CD4-positive, alpha-beta T cell (primary cell): Measurements from ENCODE around the gene MBTPS2. TPM values are rescaled to one million over a fixed set of nuclear protein-coding genes. Genes with fewer than 3 reads are reported as not detected.

Experiments
- ATAC-seq: fragments of 200-7000 bp; cut with Tn5 transposase; one replicate; pipeline ENCODE4 v1.10.0; 2022; ENCODE audit warnings: mild to moderate bottlenecking; ENCODE audit not compliant: poor library complexity
- CTCF ChIA-PET: fragments of 350-600 bp; sonication (Branson Sonifier 250); formaldehyde crosslinking; loops from one replicate; lab custom pipeline; 2021; ENCODE audit warnings: antibody characterized with exemption, inconsistent platforms; lab: Charles Lee
- POLR2A ChIA-PET: fragments of 350-600 bp; sonication (Branson Sonifier 250); formaldehyde crosslinking; loops from one replicate; lab custom pipeline; 2021; ENCODE audit warnings: antibody characterized with exemption, inconsistent platforms; lab: Charles Lee
- DNase-seq, 14 experiments: peaks; one replicate each; pipeline ENCODE4 v3.0.0-alpha.2; 2013 to 2020; ENCODE audit warnings: mixed read lengths in 2 of 14
- H3K27ac ChIP-seq, 2 donors: one replicate each; pipeline versions ENCODE4 v1.5.1 to v1.7.0; 2013; ENCODE audit warnings: low read length in 2 of 2, low read depth in 1 of 2, mild to moderate bottlenecking in 1 of 2
- H3K27me3 ChIP-seq, 2 experiments: 1 replicate in 1 of 2; 2 replicates in 1 of 2; pipeline versions ENCODE4 v1.6.1 to v1.7.0; 2013; ENCODE audit warnings: low read length in 2 of 2, control low read depth in 1 of 2, mild to moderate bottlenecking in 1 of 2, moderate library complexity in 1 of 2; ENCODE audit not compliant: insufficient read depth in 2 of 2, control insufficient read depth in 1 of 2
- H3K36me3 ChIP-seq: one replicate; pipeline ENCODE4 v1.6.1; 2013; ENCODE audit warnings: low read length, control low read depth; ENCODE audit not compliant: insufficient read depth
- H3K4me1 ChIP-seq: one replicate; pipeline ENCODE4 v1.6.1; 2013; ENCODE audit warnings: low read length, control low read depth; ENCODE audit not compliant: insufficient read depth
- H3K4me3 ChIP-seq: one replicate; pipeline ENCODE4 v1.5.1; 2013; ENCODE audit warnings: mild to moderate bottlenecking, low read length, moderate library complexity
- H3K9me3 ChIP-seq, 2 experiments: 1 replicate in 1 of 2; 2 replicates in 1 of 2; pipeline versions ENCODE4 v1.6.1 to v1.7.0; 2013; ENCODE audit warnings: low read length in 2 of 2, mild to moderate bottlenecking in 2 of 2, control low read depth in 1 of 2, moderate library complexity in 1 of 2; ENCODE audit not compliant: control insufficient read depth in 1 of 2, insufficient read depth in 1 of 2
- H3K27ac Mint-ChIP-seq: one replicate; pipeline ENCODE4 v1.8.0; 2020; ENCODE audit warnings: mixed read lengths
- H3K27me3 Mint-ChIP-seq: one replicate; pipeline ENCODE4 v1.8.0; 2021; ENCODE audit warnings: mixed read lengths
- H3K36me3 Mint-ChIP-seq: one replicate; pipeline ENCODE4 v1.8.0; 2021; ENCODE audit warnings: low read depth, mixed read lengths
- H3K4me1 Mint-ChIP-seq: one replicate; pipeline ENCODE4 v1.8.0; 2021; ENCODE audit warnings: low read depth, mixed read lengths
- H3K4me3 Mint-ChIP-seq: one replicate; pipeline ENCODE4 v1.8.0; 2020; ENCODE audit warnings: mild to moderate bottlenecking, mixed read lengths
- H3K9me3 Mint-ChIP-seq: one replicate; pipeline ENCODE4 v1.8.0; 2020; ENCODE audit warnings: mixed read lengths
- CTCF ChIP-seq: fragments of 200-600 bp; IDR thresholded peaks from one replicate; pipeline ENCODE4 v1.8.0; 2022; ENCODE audit warnings: antibody characterized with exemption, mild to moderate bottlenecking
- intact Hi-C, 2 experiments: fragments of 100-400 bp; cut with DNase I in 1 of 2; cut with micrococcal nuclease in 1 of 2; formaldehyde crosslinking; loops; one replicate each; pipeline versions ENCODE4 v1.15.1 to v1.9.0; 2023 to 2025; cut with DNase I, micrococcal nuclease
- total RNA-seq, 174 experiments: library from RNA in 2 of 174; stranded (reverse) in 2 of 174; gene quantifications; one replicate each; pipeline ENCODE4 v1.2.3 and lab custom pipeline; 2021 to 2026

The MBTPS2 gene
- total RNA-seq, 2 experiments from 2014 or later: 3.1 to 3.4 TPM

GRCh38 chrX:21926116-21926515 lies 86.7 kb downstream of the MBTPS2 start:
- Histone ChIP-seq H3K36me3 (no peaks in the 10 kb centered on the region), H3K27ac (no peak overlapping the region), H3K4me3 (no peak overlapping the region), H3K27me3 (no peaks in the 10 kb centered on the region), H3K9me3 (no peaks in the 10 kb centered on the region), H3K4me1 (no peaks in the 10 kb centered on the region)
- no peaks in the 10 kb centered on the region for H3K36me3 Mint-ChIP-seq
- H3K27ac Mint-ChIP-seq: no peak overlapping the region
- H3K4me1 Mint-ChIP-seq: peaks cover 14% of the 10 kb centered on the region
- TF ChIP-seq CTCF: no peak
- DNase-seq (no peak), ATAC-seq (no peak)
- POLR2A ChIA-PET: no interaction called here
- no peak overlapping the region for H3K4me3 Mint-ChIP-seq
- no peaks in the 10 kb centered on the region for H3K27me3 Mint-ChIP-seq
- no peaks in the 10 kb centered on the region for H3K9me3 Mint-ChIP-seq
- CTCF ChIA-PET: no interaction called here
- intact Hi-C loops: no loop called here

DNA sequence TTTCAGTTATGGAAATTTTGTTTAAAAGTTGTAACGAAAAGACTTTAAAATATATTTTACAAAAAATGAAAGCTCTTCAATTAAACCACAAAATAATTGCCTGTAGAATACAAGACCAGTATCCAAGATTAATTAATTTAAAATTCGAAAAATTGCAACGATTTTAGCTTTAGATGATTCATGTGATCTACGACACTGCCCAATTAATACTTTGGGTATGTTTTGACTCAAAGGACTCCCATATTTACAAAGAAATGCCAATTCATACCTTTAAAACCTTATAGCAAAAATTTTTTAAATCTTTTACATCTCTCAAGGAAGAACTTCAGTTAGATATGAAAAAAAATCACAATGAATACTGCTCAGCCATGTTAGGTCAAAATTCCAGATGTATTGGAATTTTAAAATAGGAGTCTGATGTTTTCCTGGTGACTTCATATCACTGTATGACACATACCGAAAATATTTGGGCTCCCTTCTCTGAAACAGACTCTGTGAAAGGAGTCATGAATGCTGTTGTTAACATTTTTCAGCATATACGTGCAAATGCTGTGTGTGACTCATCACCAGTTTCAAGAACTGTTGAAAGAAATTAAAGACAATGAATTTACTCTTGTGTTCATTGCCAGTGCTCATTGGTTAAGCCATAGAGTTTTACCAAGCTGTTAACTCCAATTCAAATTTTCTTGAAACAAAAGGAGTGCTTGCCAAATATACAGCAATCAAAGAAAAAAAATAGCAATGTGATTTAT lies 87.3 kb downstream of the MBTPS2 start:
- Mint-ChIP-seq H3K4me3 (no peak overlapping the region), H3K27ac (no peak overlapping the region), H3K36me3 (no peaks in the 10 kb centered on the region), H3K4me1 (peaks cover 14% of the 10 kb centered on the region), H3K9me3 (no peaks in the 10 kb centered on the region), H3K27me3 (no peaks in the 10 kb centered on the region)
- Histone ChIP-seq H3K36me3 (no peaks in the 10 kb centered on the region), H3K9me3 (no peaks in the 10 kb centered on the region), H3K27me3 (no peaks in the 10 kb centered on the region), H3K4me1 (no peaks in the 10 kb centered on the region), H3K4me3 (no peak overlapping the region), H3K27ac (no peak overlapping the region)
- DNase-seq (peak in 2 of 14 experiments; percentile 20 to 43), ATAC-seq (no peak)
- TF ChIP-seq CTCF: no peak
- intact Hi-C loops: no loop called here
- ChIA-PET CTCF (no interaction called here), POLR2A (no interaction called here)

GRCh38 chrX:21929209-21929608 lies 89.8 kb downstream of the MBTPS2 start:
- POLR2A ChIA-PET: no interaction called here
- no peak overlapping the region for H3K27ac Mint-ChIP-seq
- intact Hi-C loops: no loop called here

More at GRCh38 chrX:21929209-21929608, 89.8 kb downstream of the MBTPS2 start:
- H3K9me3 ChIP-seq: no peaks in the 10 kb centered on the region
- TF ChIP-seq CTCF: no peak
- no peak overlapping the region for H3K27ac ChIP-seq
- no peaks in the 10 kb centered on the region for H3K4me1 ChIP-seq
- H3K27me3 ChIP-seq: no peaks in the 10 kb centered on the region
- H3K36me3 ChIP-seq: no peaks in the 10 kb centered on the region
- Mint-ChIP-seq H3K9me3 (no peaks in the 10 kb centered on the region), H3K4me1 (peaks cover 14% of the 10 kb centered on the region), H3K27me3 (no peaks in the 10 kb centered on the region), H3K36me3 (no peaks in the 10 kb centered on the region), H3K4me3 (no peak overlapping the region)
- H3K4me3 ChIP-seq: no peak overlapping the region
- no peak for ATAC-seq
- DNase-seq: no peak
- CTCF ChIA-PET: no interaction called here
